ENCODE data around the gene RUNDC3A.

DNA sequence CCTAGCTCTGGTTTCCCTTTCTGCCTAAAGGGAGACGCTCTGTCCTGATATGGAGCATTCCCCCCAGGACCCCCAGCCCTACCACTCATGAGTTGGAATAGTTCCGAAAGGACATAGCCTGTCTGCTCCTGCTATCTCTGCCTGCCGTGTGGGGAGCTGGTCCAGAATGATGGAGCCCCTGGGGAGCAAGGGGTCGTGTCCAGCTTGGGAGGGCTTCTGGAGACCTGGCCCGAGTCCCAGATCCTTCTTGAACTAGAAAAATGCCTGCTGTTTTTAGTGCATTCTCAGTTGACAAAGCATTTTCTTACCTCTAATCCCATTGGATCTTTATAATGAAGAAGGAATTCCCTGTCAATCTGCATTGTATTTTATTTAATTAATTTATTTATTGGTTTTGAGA, 27.6 kb downstream of the RUNDC3A start:
- TF ChIP-seq, protein P1, sequence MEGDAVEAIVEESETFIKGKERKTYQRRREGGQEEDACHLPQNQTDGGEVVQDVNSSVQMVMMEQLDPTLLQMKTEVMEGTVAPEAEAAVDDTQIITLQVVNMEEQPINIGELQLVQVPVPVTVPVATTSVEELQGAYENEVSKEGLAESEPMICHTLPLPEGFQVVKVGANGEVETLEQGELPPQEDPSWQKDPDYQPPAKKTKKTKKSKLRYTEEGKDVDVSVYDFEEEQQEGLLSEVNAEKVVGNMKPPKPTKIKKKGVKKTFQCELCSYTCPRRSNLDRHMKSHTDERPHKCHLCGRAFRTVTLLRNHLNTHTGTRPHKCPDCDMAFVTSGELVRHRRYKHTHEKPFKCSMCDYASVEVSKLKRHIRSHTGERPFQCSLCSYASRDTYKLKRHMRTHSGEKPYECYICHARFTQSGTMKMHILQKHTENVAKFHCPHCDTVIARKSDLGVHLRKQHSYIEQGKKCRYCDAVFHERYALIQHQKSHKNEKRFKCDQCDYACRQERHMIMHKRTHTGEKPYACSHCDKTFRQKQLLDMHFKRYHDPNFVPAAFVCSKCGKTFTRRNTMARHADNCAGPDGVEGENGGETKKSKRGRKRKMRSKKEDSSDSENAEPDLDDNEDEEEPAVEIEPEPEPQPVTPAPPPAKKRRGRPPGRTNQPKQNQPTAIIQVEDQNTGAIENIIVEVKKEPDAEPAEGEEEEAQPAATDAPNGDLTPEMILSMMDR (IDR thresholded peaks at IDR 0.05; ENCODE audit: borderline replicate concordance, extremely low read depth, low read length, poor library complexity, severe bottlenecking) = no peak
- TF ChIP-seq EZH2 (IDR thresholded peaks at IDR 0.05; ENCODE audit: borderline replicate concordance, low read depth, low read length, severe bottlenecking) = no peak
